ENCODE measurements around the gene ZNF658.
"Not testable (repeated sequence)": the region's sequence is repeated elsewhere in the genome, so short reads cannot be mapped to it uniquely, and the experiment has no call there.

ZNF658 gene

DNA sequence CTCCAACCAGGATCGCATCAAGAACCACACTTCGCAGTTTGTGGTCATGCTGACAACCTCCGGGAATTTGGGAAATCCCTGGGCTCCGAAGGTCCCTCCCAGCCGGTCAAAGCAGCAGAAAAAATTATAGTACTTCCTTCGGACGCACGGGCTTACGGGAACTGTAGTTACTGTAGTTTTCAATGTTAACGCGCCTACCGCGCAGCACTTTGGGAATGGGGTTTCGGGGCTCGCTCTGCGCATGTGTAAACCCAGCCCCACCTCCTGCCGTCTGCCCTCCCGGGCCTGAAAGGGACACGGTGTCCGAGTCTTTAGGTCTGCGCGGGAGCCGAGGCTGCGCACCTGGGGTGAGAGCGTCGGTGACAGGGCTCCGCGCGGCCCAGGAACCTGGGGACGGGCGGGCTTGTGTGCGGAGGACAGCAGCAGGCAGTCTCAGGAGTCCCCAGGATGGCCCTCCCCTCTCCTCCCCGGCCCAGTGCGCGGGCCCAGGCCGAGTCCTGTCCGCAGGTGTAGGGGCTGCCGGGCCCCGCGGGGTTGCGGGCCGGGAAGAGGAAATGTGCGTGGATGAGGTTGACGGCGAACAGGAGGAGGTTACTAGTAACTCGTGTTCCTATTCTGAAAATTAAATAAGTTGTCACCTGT, at the start of gene ZNF658:
Gene ZNF658, plus strand, starts transcription at position 236 of the 642 bp plus-strand sequence. CDS start 2,837 bp downstream, outside the sequence.
- DNase-seq (ENCODE audit: low read depth), result peak; percentile 58

GRCh38 chr9:66861732-66862131, 38.8 kb upstream of the ZNF658 start:
- not testable (repeated sequence) for DNase-seq (ENCODE audit: low read depth)

GRCh38 chr9:66868660-66869059, 31.9 kb upstream of the ZNF658 start:
- DNase-seq (ENCODE audit: low read depth), result not testable (repeated sequence)

GRCh38 chr9:66880605-66881004, 19.9 kb upstream of the ZNF658 start:
- not testable (repeated sequence) for DNase-seq (ENCODE audit: low read depth)

GRCh38 chr9:66881847-66882246, 18.7 kb upstream of the ZNF658 start:
- DNase-seq (ENCODE audit: low read depth), result not testable (repeated sequence)

DNA sequence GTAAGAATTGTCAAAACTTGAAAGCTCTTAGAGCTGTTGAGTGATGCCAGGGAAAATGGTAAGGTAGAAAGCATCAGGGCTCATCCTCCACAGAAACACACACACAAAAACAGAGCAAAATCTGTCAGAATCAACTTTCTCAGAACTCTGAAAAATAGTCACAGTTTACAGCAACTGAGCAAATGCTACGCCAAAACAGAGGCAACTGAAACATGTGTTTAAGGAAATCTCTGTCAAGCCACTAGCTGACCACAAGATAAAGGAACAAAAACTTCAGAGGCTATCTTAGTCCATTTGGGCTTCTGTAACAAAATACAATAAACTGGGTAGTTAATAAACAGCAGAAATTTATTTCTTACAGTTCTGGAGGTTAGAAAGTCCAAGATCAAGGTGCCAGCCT, 10.2 kb upstream of the ZNF658 start:
- DNase-seq (ENCODE audit: low read depth), result not testable (repeated sequence)

GRCh38 chr9:66901141-66901540, 616 bp downstream of the ZNF658 start:
- DNase-seq (ENCODE audit: low read depth), result not testable (repeated sequence)

DNA sequence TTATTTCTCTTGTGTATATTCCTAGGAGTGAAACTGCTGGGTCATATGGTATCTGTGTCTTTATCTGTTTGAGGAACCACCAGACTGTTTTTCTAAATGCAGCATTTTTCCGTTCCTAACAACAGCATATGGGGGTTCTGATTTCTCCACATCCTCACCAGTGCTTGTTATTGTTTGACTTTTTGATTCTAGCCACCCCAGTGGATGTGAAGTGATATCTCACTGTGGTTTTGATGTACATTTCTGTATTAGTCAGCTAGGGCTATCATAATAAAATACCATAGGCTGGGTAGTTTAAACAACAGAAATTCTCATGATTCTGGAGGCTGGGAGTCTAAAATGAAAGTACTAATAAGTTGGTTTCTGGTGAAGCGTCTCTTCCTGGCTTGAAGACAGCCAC, 9.0 kb downstream of the ZNF658 start:
- not testable (repeated sequence) for DNase-seq (ENCODE audit: low read depth)

DNA sequence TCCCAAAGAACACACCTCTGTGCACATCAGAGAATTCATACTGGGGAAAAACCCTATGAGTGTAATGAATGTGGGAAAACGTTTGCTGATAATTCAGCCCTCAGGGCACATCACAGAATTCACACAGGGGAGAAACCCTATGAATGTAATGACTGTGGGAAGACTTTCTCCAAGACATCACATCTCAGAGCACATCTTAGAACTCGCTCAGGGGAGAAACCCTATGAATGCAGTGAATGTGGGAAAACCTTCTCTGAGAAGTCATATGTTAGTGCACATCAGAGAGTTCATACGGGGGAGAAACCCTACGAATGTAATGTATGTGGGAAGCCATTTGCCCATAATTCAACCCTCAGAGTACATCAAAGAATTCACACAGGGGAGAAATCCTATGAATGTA, 19.5 kb downstream of the ZNF658 start:
- not testable (repeated sequence) for DNase-seq (ENCODE audit: low read depth)

DNA sequence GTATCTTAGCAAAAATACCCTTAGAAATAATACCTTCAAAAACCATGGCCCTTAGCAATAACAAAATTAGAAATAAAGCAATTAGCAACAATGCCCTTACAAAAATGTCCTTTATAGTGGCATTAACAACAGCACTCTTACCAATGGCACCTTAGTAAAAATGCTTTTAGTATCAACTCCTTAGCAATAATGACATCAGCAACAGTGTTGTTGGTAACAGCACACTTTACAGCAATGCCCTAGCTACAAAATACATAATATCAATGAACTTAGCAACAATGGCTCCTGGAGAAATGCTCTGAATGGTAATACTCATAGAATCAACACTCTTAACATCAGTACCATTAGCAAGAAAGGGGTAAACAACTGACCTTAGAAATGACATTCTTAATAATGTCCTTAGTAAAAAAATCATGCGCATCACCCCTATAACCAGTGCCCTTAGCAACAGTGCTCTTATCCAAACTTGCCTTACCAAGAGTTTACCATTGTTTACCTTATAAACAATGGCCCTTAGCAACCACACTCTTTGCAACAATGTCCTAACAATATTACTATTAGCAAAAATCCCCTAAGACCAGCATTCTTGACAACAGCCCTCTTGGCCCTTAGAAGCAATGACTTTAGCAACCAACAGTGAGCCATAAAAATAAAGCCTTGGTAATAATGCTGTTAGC, 35.8 kb downstream of the ZNF658 start:
- DNase-seq (ENCODE audit: low read depth), result not testable (repeated sequence)

DNA sequence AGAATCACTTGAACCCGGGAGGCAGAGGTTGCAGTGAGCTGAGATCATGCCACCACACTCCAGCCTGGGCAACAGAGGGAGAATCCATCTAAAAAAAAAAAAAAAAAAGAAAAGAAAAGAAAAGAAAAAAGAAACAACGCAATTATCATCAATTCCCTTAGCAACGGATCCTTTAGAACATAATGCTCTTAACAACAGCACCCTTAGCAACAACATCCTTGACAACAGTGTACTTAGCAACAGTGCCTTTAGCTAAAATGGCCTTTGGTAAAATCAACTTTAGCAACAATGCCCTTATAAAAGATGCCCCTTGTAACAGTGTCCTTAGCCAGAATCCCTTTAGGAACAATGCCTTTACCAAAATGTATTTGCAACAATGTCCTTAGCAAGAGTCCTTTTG, 37.1 kb downstream of the ZNF658 start:
- not testable (repeated sequence) for DNase-seq (ENCODE audit: low read depth)

DNA sequence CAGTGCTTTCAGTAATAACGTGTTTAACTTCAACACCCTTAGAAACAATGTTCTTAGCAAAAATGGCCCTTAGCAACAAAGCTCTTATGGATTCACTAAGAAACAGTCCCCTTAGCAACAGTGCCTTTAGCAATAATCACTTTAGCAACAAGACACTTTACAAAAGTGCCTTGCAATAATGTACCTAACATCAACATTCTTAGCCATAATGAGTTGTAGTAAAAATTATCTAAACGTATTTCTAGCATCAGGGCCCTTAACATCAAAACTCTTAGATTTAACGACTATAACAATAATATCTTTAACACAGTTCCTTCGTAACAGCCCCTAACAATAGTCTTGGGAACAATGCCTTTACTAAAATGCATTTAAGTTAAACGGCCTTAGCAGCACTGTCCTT, 37.8 kb downstream of the ZNF658 start:
- DNase-seq (ENCODE audit: low read depth), result not testable (repeated sequence)

DNA sequence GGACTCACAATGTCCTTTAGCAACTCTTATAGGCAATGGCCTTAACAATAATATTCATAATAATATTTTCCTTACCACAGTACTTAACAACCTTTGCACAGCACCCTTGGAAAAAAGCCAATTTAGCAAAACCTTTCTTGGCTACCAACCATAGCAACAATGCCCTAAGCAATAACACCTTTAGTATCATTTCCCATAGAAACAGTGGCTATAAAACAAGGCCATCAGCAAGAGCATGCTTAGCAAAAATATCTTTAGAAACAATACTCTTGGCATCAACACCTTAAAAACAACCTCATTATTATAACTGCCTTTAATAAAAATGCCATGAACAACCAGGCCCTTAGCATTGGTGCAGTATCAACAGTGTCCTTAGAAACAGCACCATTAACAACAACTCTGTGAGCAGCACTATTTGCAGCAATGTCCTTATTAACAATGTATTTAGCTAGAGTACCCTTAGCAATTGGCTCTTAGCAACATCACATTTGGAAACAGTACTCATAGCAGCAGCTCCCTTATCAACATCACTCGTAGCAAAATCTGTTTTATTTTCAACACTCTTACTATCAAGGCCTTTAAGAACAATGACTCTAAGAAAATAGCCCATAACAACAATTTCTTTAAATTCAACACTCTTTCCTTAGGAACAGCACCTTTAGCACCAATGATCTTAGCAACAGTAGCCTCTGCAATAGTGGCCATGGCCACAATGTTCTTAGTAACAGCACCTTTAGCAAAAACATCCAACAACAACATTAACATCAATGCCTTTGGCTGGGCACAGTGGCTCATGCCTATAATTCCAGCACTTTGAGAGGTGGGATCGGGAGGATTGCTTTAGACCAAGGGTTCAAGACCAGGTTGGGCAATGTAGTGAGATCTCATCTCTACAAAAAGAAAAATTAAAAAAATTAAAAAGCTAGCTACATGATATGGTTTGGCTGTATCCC, 39.6 kb downstream of the ZNF658 start:
- not testable (repeated sequence) for DNase-seq (ENCODE audit: low read depth)

DNA sequence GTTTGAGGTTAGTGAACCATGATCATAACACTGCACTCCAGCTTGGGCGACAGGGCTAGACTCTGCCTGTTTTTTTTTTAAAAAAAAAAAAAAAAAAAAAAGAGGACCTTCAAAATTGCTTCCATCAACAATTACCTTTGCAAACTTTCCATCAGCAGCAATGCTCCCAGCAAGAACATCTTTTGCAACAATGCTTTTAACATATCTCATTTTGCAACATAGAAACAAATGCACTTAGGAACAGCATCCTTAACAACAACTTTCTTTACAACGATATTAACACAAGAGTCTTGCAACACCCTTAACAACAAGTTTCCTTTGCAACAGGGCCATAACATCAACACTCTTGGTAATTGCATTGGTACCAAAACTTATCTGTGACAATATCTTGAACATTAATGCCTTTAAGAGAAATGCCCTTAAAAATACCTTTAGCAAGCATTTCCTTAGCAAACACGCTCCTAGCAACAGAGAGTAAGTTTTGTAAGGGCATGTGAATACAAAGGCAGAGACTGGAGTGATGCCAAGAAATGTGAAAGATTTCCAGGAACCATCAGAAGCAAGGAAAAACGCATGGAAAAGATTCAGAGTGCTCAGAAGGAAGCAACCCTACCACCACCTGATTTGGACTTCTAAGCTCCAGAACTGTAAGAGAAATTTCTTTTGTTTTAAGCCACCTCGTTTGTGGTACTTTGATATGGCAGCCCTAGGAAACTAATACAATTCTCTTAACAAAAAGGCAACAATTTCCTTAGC, 42.1 kb downstream of the ZNF658 start:
- not testable (repeated sequence) for DNase-seq (ENCODE audit: low read depth)

- not testable (repeated sequence) for DNase-seq (ENCODE audit: low read depth)
Observed at GRCh38 chr9:66952576-66952975, 52.1 kb downstream of the ZNF658 start.

Data from activated T-cell treated with anti-CD3 and anti-CD28 coated beads for 48 hours (primary cell).